ENCODE data around the gene TLDC2.
"Not testable (repeated sequence)": the region's sequence is repeated elsewhere in the genome, so short reads cannot be mapped to it uniquely, and the experiment has no call there.

The TLDC2 gene

DNA sequence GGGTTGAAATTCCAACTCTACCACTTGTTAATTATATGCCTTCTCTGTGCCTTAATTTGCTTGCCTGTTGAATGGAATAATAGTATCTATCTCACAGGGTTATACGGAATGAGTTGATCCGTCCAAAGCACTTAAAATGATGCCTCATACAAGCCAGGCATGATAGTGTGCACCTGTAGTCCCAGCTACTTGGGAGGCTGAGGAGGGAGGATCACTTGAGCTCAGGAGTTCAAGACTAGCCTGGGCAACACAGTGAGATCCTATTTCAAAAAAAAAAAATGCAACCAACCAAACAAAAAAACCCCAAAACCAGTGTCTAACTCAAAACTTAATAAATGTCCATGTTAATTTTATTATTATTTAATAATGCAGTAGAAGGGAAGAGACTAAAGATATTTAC is 40.3 kb downstream of the TLDC2 start:
- no peak for DNase-seq

DNA sequence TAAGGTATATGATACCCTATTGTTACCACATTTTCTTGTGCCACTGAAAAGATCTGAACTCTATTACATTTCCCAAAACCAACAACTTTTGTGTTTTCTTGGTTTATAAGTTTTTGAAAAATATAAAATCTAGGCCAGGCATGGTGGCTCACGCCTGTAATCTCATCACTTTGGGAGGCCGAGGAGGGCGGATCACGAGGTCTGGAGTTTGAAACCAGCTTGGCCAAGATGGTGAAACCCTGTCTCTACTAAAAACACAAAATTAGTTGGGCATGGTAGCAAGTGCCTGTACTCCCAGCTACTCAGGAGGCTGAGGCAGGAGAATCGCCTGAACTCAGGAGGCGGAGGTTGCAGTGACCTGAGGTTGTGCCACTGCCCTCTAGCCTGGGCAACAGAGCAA is 41.3 kb downstream of the TLDC2 start:
- DNase-seq: no peak

DNA sequence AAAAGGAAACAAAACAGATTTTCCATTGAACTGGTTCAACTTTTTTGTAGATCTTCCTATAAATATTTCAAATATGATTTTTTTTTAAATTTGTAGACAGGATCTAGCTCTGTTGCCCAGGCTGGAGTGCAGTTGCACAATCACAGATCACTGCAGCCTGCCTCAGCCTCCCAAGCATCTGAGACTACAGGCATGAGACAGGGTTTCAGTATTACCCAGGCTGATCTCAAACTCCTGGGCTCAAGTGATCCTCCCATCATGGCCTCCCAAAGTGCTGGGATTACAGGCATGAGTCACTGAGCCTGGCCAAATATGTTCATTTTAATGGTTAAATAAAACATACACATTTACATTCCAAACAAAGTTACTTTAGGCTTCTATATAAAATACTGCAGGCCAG is 42.0 kb downstream of the TLDC2 start:
- peak; percentile 13 for DNase-seq

DNA sequence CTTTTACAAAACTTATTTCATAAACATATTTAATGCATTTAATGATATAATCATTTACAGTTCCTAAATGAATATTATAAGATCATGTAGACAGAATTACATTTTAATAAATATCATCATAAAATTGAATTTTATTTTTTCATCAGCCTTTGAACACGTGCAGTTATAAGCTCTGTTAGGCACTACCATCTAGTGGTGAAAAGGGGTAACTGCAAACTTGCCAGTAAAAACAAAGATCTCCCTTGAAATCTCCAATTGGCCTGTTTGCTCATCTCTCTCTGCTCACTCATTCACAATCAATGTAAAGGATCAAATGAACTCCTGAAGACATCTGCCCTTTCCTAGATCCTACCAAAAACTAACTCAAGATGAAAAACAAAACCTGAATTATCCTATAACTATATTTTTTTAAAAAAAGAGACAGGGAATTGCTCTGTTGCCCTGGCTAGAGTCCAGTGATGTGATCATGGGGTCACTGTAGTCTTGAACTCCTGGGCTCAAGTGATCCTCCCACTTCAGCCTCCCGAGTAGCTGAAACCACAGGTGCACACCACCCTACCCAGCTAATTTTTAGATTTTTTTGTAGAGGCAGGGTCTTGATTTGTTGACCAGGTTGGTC is 43.9 kb downstream of the TLDC2 start:
- peak; percentile 52 for DNase-seq

DNA sequence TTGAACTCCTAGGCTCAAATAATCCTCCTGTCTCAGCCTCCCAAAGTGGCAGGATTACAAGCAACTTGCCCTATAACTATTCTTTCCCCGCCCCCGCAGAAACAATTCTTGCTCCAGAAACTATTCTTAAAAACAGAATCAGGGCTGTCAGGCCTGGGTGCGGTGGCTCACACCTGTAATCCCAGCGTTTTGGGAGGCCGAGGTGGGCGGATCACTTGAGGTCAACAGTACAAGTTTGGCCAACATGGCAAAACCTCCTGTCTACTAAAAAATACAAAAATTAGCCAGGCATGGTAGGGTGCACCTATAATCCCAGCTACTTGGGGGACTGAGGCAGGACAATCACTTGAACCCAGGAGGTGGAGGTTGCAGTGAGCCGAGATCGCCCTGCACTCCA is 44.4 kb downstream of the TLDC2 start:
- no peak for DNase-seq

DNA sequence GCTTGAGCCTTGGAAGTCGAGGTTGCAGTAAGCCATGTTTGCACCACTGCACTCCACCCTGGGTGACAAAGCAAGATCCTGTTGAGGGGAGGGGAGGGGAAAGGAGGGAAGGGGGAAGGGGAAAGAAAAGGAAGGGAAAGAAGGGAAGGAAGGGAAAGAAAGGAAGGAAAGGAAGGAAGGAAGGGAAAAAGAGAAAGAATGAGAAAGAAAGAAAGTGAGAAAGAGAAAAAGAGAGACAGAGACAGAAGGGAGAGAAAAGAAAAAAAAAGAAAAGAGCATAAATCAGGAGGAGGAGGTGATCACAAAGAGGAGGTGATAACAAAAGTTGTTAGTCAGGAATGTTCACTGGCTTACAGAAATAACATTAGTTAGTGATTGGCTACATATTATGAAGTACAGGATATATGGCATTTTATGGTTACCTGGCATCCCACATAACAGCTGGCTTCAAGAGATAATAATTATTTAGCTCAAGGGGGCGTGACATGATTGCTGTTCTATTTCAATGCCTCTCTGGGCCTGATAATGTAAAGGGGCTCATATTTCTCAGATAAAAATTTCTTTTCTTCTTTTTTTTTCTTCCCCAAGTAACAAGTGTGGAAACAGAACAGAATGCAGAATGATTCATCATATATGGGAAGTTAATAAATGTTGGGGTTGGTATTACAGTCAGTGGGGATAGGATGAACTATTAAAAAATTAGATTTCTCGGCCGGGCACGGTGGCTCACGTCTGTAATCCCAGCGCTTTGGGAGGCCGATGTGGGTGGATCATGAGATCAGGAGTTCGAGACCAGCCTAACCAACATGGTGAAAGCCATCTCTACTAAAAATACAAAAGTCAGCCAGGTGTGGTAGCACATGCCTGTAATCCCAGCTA is 48.5 kb downstream of the TLDC2 start:
- DNase-seq: no peak

DNA sequence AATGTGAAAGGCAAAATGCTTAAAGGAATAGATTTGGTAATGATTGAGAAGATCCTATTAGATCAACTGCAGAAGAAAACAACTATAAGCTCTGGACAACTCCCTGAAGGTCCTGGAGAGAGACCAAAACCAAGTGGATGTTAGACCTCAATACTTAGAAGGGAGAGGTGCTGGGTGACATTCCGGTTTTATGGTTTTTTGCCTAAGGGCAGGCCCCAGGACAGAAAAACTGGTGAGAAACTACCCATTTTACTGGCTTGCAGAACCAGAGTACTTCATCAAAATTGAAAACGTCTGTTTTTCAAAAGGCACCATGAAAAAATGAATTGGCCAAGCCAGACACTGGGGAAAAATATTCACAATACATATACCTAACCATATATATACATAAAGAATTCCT is 49.3 kb downstream of the TLDC2 start:
- no peak for DNase-seq

DNA sequence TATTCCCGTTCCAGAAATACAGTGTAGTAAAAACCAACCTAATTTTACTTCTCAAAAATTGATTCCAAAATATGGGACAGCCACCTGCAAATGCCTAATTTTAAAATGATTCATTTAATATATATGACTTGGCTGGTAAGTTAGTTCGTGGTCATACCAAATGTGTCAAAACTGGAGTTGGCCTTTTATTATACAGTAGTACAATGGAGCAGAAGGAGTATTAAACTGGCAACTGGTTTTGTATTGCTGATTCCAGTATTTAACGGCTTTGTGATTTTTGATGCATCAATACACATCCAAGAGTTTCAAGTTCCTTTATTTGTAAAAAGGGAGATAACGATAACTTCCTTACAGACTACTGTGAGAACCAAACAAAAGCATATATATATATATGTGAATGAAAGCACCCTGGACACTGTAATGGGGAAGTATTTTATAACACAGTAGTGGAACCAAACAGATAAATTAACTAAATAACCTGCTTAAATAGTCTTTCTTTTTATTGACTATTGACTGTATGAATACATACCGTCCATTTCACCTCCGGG is 50.8 kb downstream of the TLDC2 start:
- DNase-seq: no peak

DNA sequence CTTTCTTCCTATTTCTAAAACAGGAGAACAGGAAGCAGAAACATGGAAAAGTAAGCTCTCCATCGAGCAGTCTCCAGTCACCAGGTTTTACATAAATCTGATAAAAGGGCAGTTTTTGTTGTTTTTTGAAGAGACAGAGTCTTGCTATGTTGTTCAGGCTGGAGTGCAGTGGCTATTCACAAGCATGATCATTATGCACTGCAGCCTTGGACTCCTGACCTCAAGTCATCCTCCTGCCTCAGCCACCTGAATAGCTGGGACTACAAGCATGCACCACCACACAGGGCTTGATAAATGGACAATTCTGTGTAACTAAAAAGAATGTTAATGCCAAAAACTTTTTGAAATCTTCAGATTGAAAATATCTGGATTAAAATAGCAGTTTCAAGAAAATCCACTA is 51.8 kb downstream of the TLDC2 start:
- DNase-seq: no peak

DNA sequence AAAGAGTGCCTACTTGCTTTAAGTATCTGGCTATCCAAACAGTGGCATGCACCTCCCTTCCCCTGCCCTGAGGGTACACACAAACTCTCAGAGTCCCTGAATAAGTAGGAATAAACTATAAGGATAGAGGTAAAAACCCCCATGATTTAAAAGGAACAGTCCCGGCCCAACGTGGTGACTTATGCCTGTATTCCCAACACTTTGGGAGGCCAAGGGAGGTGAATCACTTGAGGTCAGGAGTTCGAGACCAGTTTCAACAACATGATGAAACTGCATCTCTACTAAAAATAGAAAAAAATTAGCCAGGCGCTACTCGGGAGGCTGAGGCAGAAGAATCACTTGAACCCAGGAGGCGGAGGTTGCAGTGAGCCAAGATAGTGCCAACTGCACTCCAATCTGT is 53.4 kb downstream of the TLDC2 start:
- DNase-seq: peak; percentile 39

DNA sequence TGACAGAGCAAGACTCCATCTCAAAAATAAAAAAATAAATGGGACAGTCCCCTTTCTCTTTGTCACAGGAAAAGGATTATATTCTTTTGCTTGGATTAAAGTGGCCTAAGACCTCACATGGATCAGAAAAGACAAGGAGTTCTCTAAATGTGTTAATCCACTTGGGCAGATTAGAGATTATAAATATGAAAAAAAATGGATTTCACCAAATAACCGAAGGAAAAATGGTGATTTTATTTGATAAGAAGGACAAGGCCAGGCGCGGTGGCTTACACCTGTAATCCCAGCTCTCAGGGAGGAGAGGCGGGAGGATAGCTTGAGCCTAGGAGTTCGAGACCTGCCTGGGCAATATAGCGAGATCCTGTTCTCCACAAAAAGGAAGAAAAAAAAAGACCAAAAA is 53.8 kb downstream of the TLDC2 start:
- no peak for DNase-seq

DNA sequence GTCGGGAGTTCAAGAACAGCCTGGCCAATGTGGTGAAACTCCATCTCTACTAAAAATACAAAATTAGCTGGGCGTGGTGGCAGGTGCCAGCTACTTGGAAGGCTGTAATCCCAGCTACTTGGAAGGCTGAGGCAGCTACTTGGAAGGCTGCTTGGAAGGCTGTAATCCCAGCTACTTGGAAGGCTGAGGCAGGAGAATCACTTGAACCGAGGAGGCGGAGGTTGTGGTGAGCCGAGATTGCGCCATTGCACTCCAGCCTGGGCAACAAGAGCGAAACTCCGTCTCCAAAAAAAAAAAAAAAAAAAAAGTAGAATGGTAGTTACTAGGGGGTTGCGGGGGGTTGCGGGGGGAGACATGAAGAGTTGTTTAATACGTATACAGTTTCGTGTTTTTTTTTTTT is 56.1 kb downstream of the TLDC2 start:
- not testable (repeated sequence) for DNase-seq

DNA sequence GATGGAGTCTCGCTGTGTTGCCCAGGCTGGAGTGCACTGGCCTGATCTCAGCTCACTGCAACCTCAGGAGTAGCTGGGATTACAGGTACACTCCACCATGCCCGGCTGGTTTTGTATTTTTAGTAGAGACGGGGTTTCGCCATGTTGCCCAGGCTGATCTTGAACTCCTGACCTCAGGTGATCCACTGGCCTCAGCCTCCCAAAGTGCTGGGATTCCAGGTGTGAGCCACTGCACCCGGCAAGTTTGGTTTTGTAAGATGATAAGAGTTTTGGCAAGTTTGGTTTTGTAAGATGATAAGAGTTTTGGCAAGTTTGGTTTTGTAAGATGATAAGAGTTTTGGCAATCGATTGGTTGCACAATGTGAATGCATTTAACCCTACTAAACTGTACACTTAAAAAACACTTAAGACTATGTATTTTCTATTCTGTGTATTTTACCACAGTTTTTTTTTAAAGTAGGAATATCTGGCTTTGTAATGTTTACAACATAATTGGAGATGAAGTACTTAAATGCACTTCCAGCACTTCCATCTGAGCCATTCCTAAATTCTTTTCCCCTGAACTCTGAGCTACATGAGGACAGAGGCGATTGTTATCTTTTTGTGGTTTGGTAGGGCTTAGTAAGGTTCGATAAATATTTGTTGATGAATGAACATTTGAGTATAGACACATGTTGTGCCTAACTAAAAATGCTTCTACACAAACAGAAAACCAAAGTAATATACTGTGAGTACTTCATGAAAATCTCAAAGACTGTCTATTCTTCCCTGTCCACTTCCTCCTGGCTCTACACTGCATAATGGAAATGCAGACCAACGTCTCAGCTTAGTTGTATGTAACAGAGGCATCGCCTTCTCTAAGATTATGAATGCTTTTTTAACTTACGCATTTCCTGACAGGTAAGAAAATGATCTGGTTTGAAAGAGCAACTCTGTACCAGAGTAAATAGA is 56.8 kb downstream of the TLDC2 start:
- peak; percentile 18 for DNase-seq

DNA sequence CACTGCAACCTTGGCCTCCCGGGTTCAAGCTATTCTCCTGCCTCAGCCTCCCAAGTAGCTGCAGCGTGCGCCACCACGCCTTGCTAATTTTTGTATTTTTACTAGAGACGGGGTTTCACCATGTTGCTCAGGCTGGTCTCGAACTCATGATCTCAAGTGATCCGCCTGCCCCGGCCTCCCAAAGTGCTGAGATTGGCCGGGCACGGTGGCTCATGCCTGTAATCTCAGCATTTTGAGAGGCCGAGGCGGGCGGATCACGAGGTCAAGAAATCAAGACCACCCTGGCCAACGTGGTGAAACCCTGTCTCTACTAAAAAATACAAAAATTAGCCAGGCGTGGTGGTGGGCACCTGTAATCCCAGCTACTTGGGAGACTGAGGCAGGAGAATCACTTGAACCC is 57.6 kb downstream of the TLDC2 start:
- not testable (repeated sequence) for DNase-seq

DNA sequence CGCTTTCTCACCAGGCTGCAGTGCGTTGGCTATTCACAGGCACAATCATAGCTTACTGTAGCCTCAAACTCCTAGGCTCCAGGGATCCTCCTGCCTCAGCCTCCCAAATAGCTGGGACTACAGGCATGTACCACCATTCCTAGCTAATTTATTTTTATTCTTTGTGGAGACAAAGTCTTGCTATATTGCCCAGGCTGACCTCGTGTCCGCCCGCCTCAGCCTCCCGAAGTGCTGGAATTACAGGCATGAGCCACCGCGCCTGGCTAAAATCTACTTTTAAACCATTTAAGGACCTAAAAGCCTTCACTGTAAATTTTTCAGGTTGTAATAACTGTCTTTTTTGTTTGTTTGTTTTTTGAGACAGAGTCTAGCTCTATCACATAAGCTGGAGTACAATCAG is 60.4 kb downstream of the TLDC2 start:
- no peak for DNase-seq

DNA sequence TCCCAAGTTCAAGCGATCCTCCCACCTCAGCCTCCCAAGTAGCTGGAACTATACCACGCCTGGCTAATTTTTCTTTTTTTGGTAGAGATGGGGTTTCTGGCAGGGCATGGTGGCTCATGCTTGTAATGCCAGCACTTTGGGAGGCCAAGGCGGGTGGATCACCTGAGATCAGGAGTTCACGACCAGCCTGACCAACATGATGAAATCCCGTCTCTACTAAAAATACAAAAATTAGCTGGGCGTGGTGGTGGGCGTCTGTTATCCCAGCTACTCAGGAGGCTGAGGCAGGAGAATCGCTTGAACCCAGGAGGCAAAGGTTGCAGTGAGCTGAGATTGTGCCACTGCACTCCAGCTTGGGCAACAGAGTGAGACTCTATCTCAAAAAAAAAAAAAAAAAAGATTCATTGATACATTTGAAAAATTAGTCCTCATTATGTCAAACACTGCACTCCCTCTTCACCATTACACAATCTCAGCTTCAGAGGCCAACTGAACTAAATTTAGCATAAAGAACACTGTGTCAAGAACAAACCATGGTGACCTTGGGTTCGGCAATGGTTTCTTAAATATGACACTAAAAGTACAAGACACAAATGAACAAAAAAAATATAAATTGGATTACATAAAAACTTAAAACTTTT is 60.9 kb downstream of the TLDC2 start:
- not testable (repeated sequence) for DNase-seq

DNA sequence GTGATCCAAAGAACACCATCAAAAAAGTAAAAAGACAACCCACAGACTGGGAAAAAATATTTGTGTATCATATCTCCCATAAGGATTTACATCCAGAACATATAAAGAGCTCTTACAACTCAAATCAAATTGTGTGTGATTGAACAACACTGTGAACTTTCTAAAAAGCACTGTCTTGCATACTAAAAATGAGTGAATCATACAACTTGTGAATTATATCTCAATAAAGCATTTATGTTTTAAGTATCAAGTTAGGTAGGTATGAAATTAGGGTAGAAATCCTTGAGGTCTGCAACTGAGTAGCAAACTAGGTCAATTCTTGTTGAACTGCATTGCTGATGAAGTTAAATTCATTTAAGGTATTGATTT is 61.4 kb downstream of the TLDC2 start:
- no peak for DNase-seq

DNA sequence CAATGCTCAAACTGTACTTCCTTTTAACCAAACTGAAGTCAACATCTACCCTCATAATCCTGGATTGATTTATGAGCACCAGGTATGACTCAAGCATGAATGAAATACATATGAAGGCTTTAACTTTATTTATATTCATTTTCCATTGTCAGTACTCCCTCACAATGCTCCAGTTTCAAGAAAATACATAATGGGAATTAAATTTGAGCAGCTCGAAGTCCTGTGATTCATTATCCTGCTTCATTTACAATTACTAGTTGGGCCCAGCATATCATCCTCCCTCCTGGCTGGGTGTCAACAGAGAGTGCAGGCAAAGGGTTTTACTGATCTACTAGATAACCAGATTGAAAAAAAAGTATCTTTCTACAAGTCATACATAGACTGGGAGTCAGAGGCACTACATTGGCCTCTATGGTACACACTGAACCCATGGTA is 65.5 kb downstream of the TLDC2 start:
- peak; percentile 8 for DNase-seq

Measured in fibroblast of skin of abdomen (primary cell).